SU-DHL-6 (cell line): Measurements from ENCODE around the gene CHURC1.

ENCODE experiments used
- CTCF ChIP-seq: fragments of 200-600 bp; sonication (generic); IDR thresholded peaks from one replicate; pipeline ENCODE4 v1.5.1; 2017; ENCODE audit warnings: antibody characterized with exemption, mild to moderate bottlenecking, low read length, moderate library complexity; ENCODE audit not compliant: insufficient read depth, poor library complexity, severe bottlenecking
- EZH2phosphoT487 ChIP-seq: fragments of 200-600 bp; sonication (generic), shearing (Covaris generic); conservative IDR thresholded peaks from 2 replicates; pipeline ENCODE4 v1.6.1; 2018; ENCODE audit warnings: mild to moderate bottlenecking, antibody characterized with exemption, low read length, moderate library complexity, mixed read lengths

DNA sequence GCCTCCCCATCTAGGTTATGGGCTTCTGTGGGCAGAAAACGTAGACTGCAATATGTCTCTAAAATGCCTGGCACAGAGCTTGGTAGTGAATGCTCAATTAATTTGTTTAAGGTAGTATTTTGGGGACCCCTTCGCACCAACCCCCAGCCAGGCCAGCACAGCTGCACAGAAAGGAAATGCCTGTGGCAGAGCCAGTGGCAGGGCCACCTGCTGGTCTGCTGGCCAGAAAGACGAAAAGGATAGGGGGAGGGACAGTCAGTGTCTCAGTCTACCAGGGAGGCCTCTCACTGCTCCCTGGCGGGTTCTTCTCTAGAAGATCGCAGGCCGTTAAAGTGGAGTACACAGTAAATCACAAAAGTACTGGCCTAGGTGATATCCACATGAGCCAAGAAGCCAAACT lies 54.4 kb downstream of the CHURC1 start:
- no peak for TF ChIP-seq CTCF
- no peak for TF ChIP-seq EZH2phosphoT487
